HAP-1 (cell line): ENCODE measurements around the gene PLCD1.
A peak's percentile ranks its signal among the peaks of the same experiment; 100 is the strongest.

Source experiments
- DNase-seq, 2 experiments: peaks; one replicate each; pipeline ENCODE4 v3.0.0-alpha.2; 2016 to 2020; ENCODE audit warnings: low spot score in 2 of 2
- H3K27me3 ChIP-seq: fragments of 250-450 bp; sonication (Bioruptor Pico); 2 replicates; pipeline ENCODE4 v1.5.1; 2020; ENCODE audit warnings: low read depth, mild to moderate bottlenecking, moderate library complexity
- H3K36me3 ChIP-seq: fragments of 250-450 bp; sonication (Bioruptor Pico); replicated peaks from 2 replicates; pipeline ENCODE4 v1.5.1; 2020; ENCODE audit warnings: mild to moderate bottlenecking
- H3K4me1 ChIP-seq: fragments of 250-450 bp; sonication (Bioruptor Pico); 2 replicates; pipeline ENCODE4 v1.5.1; 2020; ENCODE audit warnings: mild to moderate bottlenecking
- H3K4me3 ChIP-seq: fragments of 250-450 bp; sonication (Bioruptor Pico); 2 replicates; pipeline ENCODE4 v1.5.1; 2020; ENCODE audit warnings: mild to moderate bottlenecking, moderate library complexity
- H3K9me3 ChIP-seq: fragments of 250-450 bp; sonication (Bioruptor Pico); 2 replicates; pipeline ENCODE4 v1.5.1; 2020; ENCODE audit warnings: mild to moderate bottlenecking, moderate library complexity
- in situ Hi-C: fragments of 300-500 bp; cut with MboI; formaldehyde crosslinking; loops from 3 replicates; pipeline ENCODE4 v1.14.3; 2020; ENCODE audit warnings: low sequenced_read_pairs, inconsistent platforms, mixed read lengths

The PLCD1 gene

DNA sequence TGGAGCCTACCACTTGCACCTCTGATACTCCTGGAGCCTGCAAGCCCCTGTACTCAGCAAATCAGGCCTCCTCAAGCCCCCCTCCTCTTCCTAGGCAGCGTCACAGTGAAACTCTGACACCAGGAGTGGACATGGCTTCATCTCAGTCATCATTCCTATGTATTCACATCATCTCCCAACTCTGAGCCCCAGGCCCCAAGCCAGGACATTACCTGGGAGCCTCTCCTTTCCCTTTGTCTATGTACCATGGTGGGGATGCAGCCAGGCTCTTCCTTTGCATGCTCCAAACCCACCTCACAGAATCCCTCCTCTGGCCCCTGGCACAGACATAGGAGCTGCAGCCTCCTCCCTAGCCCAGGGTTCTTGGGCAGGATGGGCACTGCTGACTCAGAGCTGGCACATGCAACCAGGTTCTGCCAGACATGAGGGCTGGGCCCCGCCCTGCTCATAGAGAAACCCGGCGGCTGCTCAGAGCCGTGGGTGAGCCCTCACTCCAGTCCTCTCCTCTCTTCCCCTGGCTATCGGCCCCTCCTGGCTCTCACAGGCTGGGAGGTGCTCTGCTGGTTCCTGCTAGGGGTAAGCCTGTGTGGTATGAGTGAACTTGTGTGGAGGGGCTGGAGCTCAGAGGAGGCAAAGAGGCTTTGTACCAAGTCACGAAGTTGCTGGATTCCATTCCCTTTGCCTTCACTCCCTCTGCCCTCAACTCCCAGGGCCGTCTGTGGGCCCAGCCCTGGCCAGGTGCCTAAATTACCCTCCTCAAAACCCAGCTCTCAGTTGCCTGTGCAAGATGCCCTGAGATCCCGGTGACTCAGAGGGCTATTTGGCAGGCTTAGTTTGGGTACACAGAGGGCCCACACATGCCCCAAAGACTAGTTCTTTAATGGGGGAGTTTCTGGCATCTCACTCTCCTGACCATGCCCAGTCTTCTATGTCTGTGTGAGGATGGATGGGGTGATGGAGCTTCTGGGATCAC lies 1.9 kb upstream of the PLCD1 start:
- no peak overlapping the region for H3K4me3 ChIP-seq
- no peaks in the 10 kb centered on the region for H3K27me3 ChIP-seq
- DNase-seq = no peak
- in situ Hi-C loops = no loop called here
- no peaks in the 10 kb centered on the region for H3K9me3 ChIP-seq
- peaks cover 7% of the 10 kb centered on the region; the same call in 1 of the 2 replicates for H3K4me1 ChIP-seq
- H3K36me3 ChIP-seq = no peaks in the 10 kb centered on the region

DNA sequence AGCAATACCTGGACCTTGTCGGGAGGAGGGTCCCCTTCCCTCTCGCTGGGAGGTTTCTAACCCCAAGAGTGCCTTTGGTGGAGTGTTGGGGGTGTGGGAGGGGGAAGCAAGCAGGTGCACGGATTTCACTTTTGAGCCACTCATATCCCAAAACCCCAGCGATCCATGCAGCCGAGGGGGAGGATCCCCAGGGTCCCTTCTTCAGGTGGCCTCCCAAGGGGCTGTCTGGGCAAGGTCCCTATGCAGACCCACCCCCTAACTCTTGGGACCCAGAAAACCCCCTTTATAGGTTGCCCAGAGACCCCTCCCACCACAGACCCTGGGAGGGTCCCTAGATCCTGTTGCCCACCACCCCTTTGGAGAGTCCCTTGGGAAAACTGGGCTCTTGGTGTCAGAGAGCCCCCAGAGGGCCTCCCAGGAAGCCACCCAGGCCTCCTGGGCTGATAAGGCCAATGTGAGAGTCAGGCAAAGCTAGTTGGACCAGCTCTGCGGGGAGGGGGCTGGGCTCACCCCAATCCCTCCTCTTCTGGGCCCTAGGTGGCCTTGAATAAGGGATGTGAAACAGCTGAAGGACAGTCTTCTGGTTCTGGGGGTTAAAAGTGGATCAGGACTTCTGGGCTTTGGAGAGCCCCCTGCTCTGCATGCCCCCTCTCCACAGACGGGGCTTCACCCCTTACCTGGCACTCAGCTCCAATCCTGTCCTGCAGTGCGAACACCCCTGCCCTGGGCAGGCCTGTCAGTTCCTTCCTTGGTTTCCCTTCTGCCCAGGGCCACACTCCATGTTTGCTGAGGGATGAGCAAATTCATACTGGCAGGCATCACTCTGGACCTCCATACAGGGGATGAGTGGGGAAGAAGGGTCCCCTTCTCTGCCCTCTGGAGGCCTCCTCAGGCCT lies 932 bp upstream of the PLCD1 start:
- H3K36me3 ChIP-seq = no peaks in the 10 kb centered on the region
- peaks cover 8% of the 10 kb centered on the region for H3K4me1 ChIP-seq
- no peaks in the 10 kb centered on the region for H3K27me3 ChIP-seq
- no peaks in the 10 kb centered on the region for H3K9me3 ChIP-seq
- peak overlapping the region; percentile 90 for H3K4me3 ChIP-seq
- in situ Hi-C loops = no loop called here
- no peak for DNase-seq

DNA sequence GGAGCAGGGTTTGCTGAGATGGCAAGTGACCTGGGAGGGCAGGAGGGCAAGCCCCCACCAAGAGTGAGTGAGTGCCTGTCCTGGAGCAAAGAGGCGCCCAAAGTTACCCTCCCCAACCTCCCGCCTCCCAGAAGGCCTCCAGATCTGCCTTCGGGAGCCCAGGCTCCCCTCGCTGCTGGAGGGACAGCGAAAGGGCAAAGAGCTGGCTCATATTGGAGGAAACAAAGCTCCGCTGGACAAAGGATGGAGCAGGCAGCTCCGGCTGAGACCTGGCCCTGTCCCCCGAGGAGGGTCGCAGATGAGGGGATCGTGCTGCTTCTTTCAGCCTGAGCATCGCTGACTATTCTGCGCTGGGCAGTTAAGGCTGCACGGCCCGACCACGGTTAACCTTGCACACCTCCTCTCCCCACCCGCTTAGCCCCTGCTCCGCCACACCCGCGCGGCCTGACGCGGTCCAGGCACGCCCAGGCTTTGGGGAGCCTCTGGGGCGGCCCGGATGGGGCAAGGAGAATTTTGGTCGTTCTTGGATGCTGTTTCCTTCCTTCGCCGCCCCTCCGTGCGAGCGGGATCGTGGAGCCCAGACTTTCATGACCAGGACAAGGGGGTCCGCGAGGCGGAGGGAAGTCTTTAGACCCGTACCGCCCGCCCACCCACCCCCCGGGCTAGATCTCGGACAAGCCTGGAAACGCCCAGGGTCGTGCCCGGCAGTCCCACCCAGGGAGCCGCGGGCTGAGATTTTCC lies 651 bp downstream of the PLCD1 start:
- in situ Hi-C loops = no loop called here
- no peaks in the 10 kb centered on the region for H3K36me3 ChIP-seq
- DNase-seq = peak in 1 of 2 experiments; percentile 47
- H3K27me3 ChIP-seq = no peaks in the 10 kb centered on the region
- peaks cover 13% of the 10 kb centered on the region for H3K4me1 ChIP-seq
- no peaks in the 10 kb centered on the region for H3K9me3 ChIP-seq
- peak overlapping the region; percentile 90 for H3K4me3 ChIP-seq

DNA sequence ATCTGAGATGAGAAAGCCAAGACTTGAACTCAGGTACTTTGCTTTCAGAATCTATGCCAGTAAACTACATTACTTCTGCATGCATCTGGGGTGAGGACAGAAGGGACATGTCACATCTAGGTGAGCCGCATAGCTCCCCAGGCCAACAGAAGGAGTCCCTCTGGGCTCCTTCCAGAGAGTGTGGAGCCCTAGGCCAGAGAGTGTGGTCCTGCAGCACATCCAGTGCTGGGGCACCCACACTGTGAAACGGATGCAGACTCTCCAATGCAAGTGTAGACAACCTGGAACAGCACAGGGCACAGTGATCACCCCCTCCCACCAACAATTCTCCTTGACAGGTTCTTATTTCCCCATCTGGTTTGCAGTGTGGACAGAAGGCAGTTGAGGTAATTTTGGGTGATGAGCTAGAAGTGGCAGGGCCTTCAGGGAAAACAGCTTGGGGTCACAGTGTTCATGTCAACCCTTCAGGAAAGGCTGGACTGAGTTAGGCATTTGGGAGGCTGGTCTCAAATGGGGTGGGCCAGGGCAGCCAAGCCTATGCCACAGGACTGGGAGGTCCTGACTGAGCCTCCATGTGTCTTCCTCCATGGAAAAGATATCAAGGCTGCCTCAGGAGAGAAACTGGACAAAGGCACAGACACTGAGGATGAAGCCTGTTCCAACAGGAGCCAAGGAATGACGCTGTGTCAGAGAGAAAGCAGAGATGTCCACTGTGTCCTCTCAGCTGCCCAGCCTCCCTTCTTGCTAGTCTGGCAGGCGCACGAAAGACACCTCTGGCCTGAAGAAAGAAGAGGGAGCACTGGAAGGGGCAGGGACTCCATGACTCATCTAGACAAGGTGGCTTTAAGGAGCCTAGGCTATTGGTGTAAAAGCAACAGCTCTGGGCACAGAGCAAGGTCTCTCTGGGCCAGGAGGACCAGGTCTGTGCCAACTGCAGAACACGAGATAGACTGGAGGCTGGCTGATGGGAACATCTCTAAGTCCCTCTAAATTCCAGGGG lies 1.7 kb downstream of the PLCD1 start:
- DNase-seq = no peak
- no peaks in the 10 kb centered on the region for H3K27me3 ChIP-seq
- in situ Hi-C loops = no loop called here
- H3K4me1 ChIP-seq = peaks cover 15% of the 10 kb centered on the region
- no peaks in the 10 kb centered on the region for H3K36me3 ChIP-seq
- peak overlapping the region; percentile 90 for H3K4me3 ChIP-seq
- no peaks in the 10 kb centered on the region for H3K9me3 ChIP-seq

DNA sequence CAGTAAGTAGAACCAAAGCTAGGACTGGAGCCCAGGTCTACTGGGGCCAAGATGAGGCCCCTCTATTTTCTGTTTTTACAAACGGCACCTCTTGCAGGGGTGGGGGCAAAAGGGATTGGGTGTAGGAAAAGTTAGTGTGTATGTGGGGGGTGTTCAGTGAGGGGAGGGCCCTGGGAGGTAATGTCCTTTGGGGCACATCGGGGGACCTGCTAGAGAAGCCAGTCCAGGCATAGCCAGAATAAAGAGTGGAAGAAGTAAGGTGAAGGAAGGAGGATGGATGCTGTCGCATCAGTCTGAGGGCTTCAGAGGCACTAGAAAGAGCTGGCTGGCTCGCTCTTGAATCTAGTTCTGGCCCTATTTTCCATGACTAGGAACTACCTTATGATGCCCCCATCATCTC lies 2.6 kb downstream of the PLCD1 start:
- Histone ChIP-seq H3K27me3 (no peaks in the 10 kb centered on the region), H3K36me3 (no peaks in the 10 kb centered on the region), H3K4me3 (no peak overlapping the region), H3K4me1 (peaks cover 15% of the 10 kb centered on the region), H3K9me3 (no peaks in the 10 kb centered on the region)
- DNase-seq = no peak
- in situ Hi-C loops = no loop called here

DNA sequence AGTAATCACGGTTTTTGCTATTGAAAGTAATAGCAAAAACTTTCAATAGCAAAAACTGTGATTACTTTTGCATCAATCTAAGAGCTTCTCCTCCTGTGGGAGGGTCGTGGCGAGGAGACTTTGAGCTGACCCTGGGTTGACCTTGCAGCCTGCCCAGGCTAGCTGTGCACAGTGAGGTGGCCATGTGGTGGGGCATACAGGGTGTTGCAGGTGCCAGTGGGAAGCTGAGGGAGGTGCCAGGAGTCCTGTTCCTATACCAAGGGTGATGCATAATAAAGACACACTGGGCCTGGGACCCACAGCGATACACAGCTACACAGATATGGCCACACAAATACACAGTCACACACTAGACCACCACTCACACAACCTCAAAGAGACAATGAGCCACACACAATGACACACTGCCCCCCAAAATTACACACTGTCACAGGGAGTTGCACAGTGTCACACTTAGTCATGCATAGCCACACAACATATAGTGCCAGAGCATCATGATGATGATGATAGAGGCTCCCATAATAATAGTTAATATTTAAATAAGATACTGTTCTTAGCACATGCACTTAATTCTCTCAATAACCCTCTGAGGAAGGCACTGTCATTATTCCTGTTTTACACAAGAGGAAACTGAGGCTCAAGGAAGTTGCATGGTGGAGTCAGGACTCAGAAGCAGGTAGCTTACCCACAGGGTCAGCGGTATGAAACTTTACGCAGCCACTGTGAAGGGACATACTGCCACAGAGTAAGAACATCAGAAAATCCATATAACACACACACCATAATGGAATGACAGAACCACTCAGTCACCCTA lies 6.3 kb downstream of the PLCD1 start:
- in situ Hi-C loops = no loop called here
- Histone ChIP-seq H3K4me1 (peaks cover 8% of the 10 kb centered on the region), H3K27me3 (no peaks in the 10 kb centered on the region), H3K9me3 (no peaks in the 10 kb centered on the region), H3K36me3 (no peaks in the 10 kb centered on the region), H3K4me3 (no peak overlapping the region)
- no peak for DNase-seq

DNA sequence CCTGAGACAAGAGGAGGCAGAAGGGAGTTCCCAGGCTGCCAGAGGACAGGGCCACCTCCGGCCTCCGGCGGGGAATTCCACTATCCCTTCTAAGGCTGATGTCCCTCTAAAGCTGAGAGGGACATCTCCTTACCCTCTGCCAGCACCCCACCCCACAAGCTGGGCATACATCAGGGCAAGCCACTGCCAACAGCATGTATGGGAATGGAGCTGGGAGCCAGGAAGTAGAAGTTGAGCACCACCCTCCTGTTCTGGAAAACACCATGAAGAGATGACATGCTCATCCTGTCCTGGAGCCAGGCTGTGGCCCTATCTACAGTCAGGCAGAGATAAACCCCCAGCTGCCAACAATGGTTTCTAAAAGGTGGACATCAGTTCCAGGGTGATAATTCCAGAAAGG lies 7.1 kb downstream of the PLCD1 start:
- no peak for DNase-seq
- Histone ChIP-seq H3K36me3 (no peaks in the 10 kb centered on the region; the same call in 1 of the 2 replicates), H3K27me3 (no peaks in the 10 kb centered on the region), H3K4me1 (peaks cover 8% of the 10 kb centered on the region), H3K4me3 (no peak overlapping the region), H3K9me3 (no peaks in the 10 kb centered on the region)
- in situ Hi-C loops = no loop called here

DNA sequence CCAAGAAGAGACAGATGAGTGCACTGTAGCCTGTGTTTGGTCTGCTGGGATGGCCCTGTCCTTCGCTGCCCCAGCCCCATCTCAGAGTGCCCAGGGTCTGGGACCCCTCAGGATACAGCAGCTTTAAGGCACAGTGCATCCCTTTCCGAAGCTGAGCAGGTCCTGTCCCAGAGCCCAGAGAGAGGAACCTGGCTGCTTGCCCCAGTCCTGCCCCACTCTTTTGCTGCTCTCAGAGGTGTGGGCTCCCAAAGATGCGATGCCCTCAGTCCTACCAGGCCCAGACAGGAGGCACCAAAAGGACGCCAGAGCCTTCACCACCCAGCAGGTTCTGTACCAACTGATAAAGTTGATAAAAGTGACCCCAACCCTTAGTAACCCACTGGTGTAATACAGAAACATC lies 8.2 kb downstream of the PLCD1 start:
- H3K4me3 ChIP-seq = no peak overlapping the region
- H3K27me3 ChIP-seq = no peaks in the 10 kb centered on the region
- no peaks in the 10 kb centered on the region for H3K9me3 ChIP-seq
- in situ Hi-C loops = no loop called here
- no peaks in the 10 kb centered on the region; the same call in 1 of the 2 replicates for H3K36me3 ChIP-seq
- H3K4me1 ChIP-seq = peaks cover 8% of the 10 kb centered on the region
- no peak for DNase-seq

DNA sequence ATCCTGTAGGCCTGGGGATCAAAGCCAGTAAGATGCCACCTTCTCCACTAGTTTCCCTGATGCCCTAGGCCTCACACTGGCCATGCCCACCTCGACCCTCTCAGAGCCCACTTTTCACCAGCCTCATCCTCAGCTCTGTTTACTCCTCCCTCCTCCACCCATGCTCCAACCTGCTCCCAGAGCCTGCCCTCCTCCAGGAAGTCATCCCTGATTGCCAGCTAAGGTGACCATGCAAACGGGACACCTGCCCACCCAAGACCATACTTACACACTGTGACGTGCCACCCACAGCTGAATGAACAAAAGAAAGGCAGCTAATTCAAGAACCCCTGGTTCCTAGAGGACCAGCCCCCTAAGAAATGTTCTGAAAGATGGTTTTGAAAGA lies 9.1 kb downstream of the PLCD1 start:
- H3K36me3 ChIP-seq = peaks cover 3% of the 10 kb centered on the region; the same call in 1 of the 2 replicates
- H3K4me1 ChIP-seq = peaks cover 7% of the 10 kb centered on the region
- no peak overlapping the region for H3K4me3 ChIP-seq
- no peak for DNase-seq
- in situ Hi-C loops = no loop called here
- H3K27me3 ChIP-seq = no peaks in the 10 kb centered on the region
- no peaks in the 10 kb centered on the region for H3K9me3 ChIP-seq

DNA sequence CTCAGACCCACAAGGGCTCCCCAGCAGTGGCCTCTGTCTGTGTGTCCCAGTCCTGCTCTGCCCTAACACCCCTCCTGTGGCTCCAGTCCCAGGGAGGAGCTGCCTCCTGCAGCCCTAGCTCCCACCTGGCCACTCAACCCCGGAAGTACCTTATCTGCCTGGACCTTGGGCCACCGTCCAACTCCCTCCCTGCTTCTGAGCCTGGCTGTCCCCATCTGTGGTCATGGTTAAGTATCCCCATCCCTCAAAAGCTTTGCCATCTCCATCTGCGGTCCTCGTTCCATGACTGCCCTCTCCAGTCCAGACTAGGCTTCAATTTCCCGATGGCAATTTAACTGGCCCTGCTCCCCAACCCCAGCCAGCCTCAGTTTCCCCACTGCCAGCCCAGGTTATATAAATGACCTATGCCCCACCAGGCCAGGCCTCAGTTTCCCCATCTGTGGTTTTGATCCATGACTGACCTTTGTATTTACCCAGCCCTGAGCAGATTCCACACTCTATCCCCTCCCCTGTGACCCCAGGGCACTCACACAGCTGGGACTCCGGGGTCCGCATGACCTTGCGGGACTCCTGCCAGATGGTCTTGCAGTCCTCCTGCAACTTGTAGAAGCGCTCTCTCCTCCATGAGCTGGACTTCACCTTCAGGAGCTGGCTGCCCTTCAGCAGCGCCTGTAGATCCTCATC lies 9.6 kb downstream of the PLCD1 start:
- no peak for DNase-seq
- Histone ChIP-seq H3K4me3 (no peak overlapping the region), H3K9me3 (no peaks in the 10 kb centered on the region), H3K36me3 (peaks cover 3% of the 10 kb centered on the region; the same call in 1 of the 2 replicates), H3K4me1 (peaks cover 5% of the 10 kb centered on the region; the same call in 1 of the 2 replicates), H3K27me3 (no peaks in the 10 kb centered on the region)
- in situ Hi-C loops = no loop called here
